NCI-H82 (cell line): ENCODE measurements around the gene OCA2.

Experiments used
- DNase-seq: peaks from one replicate; lab custom pipeline; 2025; lab: John Stamatoyannopoulos, UW

The OCA2 gene

DNA sequence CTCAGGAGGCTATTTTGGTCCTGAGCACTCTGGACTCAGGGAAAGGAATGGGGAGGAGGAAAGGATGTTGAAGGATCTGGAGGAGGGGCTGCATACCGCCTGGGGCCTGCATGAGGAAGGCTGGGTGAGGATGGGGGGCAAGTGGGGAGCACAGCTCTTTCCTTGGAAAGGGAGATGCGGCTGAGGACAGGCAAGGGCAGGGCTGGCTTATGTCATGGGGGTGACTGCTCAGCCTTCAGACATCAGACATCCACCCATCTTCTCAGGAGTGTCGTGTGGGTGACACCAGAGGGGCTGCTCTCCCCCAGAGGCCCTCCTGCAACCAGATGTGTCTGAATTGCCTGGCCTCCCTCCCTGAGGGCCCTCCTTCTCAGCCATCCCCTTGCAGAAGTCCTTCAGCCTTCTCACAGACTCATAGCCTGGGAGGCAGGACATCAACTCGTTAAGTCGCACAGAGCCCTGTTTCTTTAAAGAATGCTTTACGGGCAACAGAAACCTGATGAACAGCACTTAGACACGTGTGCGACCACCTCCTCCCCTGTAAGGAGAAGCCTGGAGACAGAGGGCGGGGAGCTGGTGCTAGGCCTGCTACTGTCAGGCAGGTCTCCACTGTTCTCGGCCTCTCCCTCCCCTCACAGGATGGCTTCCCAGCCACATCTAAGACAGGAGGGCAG, 252.3 kb downstream of the OCA2 start:
- DNase-seq, result no peak

DNA sequence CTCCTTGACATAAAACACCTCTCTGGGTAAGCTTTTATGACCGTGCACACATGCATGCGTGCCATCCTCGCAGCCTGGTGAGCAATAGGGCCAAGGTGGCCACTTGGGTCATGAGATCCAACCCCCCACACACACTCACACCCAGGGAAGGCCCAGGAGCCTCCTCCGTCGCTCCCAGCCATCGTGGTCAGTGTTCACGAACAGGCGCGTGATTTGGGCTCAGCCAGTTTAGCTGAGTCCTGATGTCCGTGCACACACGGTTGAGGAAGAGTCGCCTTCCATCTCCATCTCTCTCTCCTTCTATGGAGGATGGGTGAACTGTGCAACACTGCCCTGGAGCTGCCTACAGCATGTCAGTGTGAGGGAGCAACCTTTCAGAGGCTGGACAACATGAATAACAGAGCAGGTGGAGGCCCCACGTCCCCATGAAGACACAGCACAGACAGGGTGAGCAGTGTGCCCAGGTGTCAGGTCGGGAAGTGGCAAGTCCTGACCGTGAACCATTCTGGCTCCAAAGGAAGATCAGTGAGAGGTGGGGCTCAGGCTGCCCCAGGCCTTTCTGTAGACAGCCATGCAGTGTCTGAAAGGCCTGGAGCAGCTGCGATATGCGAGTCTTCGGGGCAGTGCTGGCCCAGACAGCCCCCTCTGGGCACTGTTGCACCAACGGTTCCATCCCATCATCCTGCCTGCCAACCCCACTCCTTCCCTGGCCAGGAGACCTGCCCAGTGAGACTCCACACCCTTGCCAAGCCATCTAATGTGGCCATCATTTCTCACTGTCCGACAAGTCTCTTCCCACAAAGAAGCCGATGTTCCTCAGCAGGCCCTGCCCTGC, 253.4 kb downstream of the OCA2 start:
- DNase-seq, result no peak

DNA sequence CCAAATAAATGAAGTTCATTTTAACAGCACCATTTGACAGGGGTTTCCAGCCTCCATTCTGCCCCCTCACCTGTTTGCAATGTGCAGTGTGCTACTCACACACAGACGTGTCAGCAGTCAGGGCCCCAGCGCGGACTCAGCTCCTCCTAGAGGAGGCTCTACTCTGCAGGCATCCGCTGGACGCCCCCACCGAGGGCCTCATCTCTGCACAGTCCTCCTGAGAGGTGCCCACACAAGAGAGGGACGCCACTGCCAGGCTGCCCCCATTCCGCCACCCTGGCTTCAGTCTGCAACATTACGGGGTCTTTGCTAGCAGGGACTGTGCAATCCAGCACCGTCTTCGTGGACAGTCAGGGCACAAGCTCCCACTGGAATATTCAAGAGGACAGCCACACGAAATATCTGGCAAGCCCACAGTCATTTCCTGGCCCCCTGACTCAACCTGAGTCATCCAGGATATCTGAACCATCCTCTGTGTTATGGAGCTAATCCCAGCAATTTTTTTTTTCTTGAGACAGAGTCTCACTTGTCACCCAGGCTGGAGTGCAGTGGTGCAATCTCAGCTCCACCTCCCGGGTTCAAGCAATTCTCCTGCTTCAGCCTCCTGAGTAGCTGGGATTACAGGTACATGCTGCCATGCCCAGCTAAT, 255.0 kb downstream of the OCA2 start:
- no peak for DNase-seq

DNA sequence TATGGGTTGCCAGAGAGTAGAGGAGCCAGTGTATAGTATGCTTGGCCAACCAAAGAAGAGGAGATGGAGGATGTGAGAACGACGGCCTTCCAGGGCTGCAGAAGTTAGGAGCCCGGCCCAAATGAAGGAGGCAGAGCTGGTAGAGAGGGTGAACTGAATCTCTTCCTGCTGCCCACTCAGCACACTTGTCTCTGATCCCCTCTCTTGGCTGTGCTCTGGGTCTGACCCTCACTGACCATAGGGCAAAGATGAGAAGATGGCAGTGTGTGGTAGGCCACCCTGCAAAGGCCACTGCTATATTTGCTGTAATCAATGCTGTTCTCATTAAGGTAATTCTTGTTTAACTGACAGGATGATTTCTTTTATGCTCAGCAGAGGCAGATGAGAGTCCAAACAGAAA, 256.0 kb downstream of the OCA2 start:
- no peak for DNase-seq

DNA sequence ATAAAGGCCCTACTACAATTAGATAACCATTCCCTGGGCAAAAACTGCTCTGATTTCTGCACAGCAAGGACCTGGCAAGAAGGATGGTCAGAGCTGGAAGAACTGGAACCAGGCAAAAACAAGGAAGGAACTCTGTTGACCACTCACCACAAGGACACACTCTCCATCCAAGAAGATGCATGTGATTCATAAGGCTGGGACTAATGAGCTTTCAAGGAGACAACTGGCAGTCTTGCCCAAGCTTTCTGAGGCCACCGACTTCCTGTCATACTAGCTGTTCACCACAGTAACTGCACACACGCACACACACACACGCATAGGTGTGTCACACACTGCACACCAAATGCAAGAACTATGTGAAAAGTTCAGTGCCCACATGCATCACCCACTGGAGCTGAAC, 256.6 kb downstream of the OCA2 start:
- no peak for DNase-seq

DNA sequence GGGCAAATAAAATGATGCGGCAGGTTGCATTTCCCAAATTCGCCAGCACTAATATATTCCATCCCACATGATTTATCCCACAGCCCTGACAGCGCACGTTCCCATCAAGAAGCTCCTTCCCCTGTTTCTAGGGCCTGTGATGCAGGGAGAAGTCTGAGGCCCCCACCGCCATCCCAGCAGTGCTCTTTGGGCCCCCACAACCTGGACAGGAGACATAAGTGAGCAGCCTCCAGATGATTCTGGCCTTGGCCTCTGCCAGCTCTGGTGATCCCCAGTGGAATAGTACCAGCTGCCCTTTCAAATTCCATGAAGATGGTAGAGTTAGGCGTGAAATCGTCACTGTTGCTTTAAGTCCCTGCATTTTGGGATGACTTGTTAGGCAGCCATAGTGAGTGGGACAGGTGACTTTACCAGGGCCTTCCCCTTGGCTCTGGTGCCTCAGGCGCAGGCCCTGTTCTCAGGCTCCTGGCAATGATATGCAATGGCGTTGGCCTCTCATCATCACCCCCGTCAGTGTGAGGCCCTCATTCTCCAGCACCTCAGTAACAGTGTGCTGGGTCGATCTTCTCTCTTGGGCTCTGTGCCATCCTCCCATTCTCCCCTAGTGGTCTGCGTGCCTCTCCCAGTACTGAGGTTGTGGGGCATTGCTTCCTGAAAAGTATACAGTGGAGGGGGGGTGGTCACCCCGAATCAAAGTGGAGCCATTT, 263.7 kb downstream of the OCA2 start:
- no peak for DNase-seq

DNA sequence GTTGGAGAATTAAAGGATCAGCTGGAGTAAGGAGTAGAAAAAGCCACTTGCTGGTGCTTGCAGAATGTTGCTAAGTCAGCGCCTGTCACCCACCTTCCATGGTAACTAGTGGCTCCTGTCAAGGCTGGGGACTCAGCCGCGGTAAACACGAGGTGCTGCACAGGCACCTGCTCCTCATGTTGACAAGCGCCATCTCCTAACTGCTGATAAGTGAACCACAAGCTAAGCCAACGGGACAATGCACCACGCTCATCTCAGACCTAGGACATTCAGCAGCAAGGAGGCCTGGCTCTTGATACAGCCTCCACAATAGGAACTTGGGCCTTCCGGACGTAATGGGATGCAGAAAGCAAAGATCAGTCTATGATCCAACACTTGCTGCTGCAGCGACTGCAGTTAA, 264.4 kb downstream of the OCA2 start:
- no peak for DNase-seq

DNA sequence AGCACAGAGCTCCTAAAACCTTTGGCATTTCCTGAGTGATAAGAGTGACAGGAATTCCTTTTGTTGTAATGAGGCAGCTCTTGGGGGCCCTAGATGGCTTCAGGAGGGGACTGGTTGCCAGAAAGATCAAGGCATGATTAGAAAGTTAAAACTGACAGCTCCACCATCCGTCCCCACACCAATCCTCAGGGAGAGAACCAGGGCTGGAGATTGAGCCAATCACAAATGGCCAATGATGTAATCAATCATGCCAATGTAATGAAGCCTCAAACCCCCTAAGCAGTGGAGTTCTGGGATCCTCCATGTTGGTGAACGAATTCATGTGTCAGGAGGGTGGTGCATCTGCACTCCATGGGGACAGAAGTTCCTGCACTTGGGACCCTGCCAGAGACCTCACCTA, 265.1 kb downstream of the OCA2 start:
- DNase-seq, result no peak

DNA sequence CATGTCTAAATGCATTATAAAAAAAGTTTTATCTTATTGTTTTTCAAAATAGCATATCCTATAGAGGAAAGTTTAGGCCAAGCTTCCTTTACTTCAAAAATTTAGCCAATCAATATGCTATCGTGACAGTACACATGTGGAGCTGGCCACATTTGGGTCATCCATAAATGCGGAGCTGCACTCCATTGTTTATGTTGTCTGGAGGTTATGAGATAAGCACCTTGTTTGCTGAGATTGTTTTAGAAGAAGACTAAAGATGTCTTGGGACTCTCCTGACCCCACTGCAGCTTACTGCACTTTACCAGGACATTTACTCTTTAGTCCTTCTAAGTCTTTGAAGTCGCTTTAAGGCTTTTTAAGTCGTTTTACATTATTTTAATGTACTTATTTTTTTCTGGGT, 265.9 kb downstream of the OCA2 start:
- DNase-seq, result no peak

DNA sequence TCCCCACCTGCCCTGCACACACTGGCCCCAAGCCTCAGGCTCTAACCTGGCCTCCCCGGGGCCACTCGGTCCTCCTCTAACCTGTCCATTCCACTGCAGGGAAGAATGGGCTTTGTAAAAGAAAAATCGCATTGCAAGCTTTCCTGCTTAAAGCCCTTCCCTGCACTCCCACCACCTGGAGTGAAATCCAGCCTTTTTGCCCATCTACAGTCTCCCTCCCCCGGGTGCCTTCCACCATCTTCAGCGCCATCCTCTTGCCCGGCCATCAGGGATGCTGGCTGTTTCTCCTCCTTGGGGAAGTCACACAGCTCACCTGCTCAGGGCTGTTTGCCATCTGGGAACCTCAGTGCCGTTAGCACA, 266.9 kb downstream of the OCA2 start:
- no peak for DNase-seq

DNA sequence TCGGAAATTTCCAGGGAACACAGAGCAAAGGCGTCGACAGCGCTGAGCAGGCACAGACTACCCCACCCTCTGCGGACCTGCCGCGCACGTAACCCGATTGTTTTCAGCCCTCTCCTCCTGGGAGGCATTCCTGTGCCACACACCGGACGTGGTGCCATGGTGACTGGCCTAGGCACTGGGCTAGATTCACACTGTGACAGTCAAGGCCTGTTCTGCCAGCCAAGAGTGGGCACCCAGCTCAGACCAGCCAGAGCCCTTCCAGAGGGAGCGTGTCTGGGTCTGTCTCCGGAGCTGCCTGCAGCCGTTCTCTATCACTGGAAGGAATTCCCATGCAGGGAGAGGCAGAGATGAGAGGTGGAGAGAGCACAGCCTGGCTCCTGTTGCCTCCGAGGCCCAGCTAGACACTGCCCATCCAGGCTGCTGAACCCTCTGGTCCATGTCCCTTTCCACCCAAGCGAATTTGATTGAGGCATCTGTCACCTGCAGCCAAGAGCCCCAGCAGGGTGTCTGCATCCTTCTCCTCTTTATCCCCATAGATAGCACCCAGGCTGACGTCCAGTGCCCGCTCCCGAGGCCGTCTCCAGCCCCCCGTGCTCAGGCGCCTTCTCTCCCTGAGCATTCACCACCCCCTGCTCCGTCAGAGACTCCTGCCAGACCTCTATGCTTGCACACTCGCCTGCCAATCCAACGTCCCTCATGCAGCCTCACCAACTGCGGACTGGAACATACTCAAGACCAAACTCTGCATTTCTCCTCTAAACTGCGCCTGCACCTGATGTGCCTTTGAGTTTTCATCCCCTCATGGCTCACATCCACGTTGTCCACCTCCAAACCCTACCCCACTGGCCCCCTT, 267.5 kb downstream of the OCA2 start:
- no peak for DNase-seq

DNA sequence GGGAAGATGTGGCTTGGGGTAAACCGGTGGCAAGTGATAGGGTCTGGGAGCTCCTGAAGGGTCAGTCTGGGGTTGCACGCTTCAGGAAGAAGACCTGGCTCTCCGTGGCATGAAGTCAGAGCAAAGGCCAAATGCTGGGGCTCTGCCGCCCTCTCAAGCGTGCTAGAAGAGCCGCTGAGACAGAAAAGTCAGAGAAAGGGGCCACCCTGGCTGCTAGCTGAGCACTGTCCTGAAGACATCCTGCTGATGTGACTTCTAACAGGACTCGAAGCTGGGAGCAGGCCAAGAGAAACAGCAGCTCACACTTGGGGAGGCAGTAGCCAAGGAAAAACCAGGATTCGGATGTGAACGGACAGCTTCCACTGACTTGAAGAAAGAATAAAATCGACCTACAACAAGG, 270.4 kb downstream of the OCA2 start:
- DNase-seq, result no peak

DNA sequence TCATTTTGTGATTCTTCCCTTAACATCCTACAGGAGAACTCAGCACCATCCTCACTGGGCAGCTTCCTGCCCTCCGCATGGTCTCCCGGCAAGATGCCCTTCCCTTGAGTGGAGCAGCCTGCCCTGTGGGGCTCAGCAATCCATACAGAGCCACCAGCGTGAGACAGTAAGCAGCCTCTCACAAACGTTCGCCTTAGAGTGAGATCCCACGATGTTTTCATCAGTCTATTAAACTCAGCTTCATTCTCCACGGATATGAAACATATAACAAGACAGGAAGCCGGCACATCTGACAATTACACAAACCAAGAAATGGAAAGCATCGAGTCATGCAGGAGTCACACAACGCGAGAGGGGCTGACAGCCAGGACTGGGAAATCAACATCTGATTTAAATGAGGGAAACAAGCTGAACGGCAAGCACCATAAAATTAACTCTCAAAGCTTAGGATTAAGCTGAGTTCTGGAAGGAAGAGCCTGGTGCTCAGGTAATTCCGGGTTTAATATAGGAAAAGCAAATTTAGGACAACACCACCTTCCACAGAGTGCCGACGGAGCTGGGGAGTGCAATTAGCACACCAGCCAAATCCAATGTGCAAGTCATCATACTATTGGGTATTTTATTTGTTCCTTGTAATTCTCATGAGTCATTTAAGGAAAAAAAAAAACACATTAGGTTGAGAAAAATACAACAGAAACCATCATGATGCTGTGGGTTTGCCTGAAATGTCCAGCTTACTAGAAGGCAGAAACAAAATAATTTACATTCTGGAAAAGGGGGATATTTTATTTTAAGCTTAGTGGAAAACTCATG, 272.0 kb downstream of the OCA2 start:
- no peak for DNase-seq

DNA sequence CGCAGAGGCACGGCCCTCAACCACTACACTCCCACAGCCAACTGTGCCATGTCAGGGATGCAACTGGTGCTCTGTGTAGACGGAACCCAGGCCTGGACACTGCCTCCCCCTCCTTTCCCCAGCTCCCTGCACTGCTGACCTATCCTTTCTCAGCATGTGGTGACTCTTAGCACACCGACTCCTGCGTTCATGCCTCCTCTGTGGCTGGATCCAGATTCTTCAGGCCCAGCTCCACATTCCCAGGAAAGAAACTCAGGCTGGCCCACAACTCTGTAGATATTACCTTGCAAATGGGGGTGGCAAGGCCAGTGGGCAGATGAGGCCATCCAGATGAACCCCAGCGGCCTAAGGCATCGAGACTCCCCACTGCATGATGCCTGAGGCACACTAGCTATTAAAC, 272.7 kb downstream of the OCA2 start:
- no peak for DNase-seq

DNA sequence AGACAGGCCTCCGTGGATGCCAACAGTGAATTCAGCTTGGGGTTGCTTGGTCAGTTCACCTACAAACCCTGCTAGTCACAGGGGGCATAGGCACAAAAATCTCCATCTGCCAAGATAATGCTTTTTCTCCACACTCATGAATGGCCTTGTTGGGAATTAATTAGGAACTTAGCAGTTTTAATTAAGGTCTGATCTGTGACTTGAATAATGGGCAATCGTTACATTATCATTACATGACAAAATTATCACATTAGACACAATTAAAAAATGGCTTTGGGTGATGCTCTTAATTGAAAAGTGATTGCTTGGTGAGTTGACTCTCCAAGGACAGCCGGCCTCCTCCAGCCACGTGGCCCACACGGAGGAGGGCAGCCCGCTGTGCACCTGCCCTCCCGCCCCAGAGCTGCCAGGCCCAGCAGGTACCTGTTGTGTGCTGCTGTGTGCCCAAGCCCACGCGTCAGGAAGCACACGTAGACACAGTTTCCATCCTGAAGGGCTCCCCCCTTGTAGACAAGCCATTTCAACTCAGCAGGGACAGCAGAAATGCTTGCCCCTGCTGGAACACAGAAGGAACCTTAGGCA, 274.2 kb downstream of the OCA2 start:
- no peak for DNase-seq

DNA sequence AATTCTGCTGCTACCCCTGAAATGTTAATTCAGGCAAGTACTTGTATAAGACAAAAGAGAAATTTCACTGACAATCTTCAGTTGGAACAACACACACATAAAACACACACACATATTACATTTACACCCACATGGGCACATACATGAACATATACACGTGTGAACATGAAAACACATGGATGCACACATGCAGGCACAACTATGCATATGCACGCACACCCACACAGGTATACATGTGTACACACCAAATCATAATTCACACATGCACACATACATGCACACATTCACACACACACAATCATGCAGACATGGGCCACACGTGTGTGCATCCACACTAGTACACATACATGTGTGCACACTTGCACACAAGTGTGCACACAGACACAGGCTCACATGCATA, 277.8 kb downstream of the OCA2 start:
- no peak for DNase-seq

DNA sequence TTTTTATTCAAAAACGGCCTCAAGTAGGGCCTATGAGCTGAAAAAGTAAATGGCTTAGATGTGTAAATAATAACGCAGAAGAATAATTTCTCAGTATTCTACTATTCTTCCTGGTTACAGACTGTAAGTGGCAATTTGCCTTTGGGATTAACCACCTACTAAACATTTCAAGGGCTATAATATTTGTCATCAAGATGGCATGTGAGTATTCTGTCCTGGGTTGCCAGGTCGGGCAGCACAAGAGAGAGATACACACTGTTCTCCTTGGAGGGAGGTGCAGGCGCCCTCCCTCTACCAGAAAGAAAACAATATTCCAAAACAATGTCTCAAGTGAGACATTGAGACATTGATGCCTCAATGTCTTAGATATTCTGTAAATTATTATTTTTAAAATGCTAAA, 278.4 kb downstream of the OCA2 start:
- no peak for DNase-seq

DNA sequence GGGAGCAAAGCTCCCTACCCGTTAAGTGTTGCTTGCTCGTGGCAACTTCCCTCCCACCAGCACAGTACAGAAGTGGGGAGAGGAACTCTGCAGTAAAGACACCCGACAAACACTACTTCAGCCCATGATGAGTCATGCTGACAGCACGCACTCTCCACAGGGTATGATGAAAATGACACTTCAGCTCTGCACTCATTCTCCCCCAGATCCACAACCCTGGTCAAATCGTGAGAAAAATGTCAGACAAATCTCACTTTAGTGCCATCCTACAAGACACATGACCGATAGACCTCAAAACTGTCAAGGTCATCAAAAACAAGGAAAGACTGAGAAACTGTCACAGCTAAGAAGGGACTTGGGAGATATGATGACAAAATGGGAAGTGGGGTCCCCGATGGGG, 278.9 kb downstream of the OCA2 start:
- DNase-seq, result no peak

DNA sequence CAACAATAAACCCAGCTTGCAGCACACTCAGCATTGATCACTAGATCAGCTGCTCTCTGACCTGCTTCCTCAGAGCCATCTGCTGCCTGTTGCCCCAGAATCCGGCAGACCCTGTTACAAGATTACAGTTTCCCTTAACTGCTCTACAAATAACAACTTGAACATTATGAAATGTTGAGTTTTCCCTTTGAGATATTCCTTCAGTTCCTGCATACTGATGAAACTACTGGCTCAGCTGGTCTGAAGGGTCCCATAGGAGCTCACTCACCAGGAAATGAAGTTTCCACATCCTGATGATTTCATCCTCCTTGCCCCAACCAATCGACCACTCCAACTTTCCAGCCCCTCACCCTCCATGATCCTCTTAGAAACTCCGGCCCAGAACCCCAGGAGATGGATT, 281.9 kb downstream of the OCA2 start:
- DNase-seq, result peak; percentile 15

DNA sequence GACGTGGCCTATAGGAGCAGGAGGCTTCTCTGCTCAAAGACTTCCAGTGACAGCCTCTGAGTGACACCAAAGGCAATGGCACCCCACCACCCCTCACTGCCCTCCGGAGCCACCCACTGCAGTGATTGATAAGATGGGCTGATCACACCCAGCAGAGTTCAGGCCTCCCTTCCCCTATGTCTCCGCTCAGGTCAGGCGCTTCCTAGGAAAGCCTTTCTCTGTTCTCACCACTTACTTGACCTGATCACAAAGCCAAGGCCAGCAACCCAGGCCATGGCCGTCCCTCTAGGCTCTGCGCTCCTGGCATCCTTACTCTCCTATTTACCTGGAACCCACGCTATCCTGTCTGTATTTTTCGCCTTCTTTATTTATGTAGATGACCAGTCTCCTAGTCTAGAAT, 282.3 kb downstream of the OCA2 start:
- DNase-seq, result no peak

DNA sequence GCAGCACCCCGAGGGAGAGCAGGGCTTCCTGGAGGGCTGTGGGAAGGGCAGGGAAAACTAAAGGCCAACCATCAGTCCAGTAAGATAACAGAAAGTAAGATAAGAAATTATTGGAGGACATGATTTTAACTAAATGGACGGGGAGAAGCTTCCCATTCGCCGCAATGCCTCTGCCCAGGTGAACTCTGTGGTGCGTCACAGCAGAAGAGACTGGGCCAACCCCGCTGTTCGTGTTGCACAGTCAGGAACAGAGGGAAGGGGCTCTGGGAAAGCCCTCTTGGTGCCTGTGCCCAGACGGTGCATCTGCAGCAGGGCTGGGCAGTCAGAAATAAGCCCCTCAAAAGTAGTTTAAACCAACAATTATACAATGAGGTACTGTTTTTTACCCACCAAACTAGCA, 284.1 kb downstream of the OCA2 start:
- DNase-seq, result no peak
